DND-41 (cell line): ENCODE data around the gene SEMA4B.

Source experiments
- EZH2 ChIP-seq: IDR thresholded peaks from 3 replicates; pipeline ENCODE4 v1.6.1; 2012; ENCODE audit warnings: borderline replicate concordance, low read depth, mild to moderate bottlenecking, moderate library complexity, low read length, inconsistent platforms; ENCODE audit not compliant: severe bottlenecking
- TF ChIP-seq, protein P1 (sequence below): IDR thresholded peaks from 2 replicates; pipeline ENCODE4 v1.5.1; 2012; ENCODE audit warnings: borderline replicate concordance, low read length, moderate library complexity, mild to moderate bottlenecking; ENCODE audit not compliant: poor library complexity, severe bottlenecking; ENCODE audit errors: extremely low read depth

DNA sequence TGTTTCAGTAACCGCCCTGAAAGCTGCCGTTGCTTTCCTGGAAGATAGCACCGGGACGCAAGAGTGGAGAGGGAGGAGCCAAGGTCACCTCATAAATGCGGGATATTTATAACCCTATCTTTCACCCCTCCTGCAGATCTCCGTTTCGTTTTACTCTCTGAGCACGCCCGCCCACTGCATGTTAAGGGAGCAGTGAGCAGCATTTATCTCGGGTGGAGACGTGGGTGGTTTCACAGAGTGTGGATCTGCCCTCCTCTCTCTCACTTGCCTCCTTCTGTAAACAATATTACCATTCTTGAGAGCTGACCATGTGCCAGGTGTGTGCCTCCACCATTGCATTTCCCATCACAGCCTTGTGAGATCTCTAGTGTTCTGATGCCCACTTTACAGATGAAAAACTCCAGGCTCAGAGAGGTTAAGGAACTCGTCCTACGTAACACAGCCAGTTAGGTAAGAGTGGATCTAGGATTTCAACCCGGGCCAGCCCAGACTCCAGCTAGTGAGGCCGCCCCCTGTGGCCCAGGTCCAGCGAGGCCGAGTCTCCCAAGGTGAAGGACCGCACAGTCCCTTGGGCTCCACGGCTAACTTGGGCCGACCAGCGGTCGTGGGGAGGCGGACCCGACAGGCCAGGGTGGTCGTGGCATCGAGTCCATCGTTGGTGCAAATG lies 16.9 kb upstream of the SEMA4B start:
- no peak for TF ChIP-seq EZH2
- TF ChIP-seq, protein P1, sequence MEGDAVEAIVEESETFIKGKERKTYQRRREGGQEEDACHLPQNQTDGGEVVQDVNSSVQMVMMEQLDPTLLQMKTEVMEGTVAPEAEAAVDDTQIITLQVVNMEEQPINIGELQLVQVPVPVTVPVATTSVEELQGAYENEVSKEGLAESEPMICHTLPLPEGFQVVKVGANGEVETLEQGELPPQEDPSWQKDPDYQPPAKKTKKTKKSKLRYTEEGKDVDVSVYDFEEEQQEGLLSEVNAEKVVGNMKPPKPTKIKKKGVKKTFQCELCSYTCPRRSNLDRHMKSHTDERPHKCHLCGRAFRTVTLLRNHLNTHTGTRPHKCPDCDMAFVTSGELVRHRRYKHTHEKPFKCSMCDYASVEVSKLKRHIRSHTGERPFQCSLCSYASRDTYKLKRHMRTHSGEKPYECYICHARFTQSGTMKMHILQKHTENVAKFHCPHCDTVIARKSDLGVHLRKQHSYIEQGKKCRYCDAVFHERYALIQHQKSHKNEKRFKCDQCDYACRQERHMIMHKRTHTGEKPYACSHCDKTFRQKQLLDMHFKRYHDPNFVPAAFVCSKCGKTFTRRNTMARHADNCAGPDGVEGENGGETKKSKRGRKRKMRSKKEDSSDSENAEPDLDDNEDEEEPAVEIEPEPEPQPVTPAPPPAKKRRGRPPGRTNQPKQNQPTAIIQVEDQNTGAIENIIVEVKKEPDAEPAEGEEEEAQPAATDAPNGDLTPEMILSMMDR, result no peak
